G401 (cell line): ENCODE results near the gene JOSD2. TPM values are rescaled to one million over a fixed set of nuclear protein-coding genes. Genes with fewer than 3 reads are reported as not detected.

Source experiments
- DNase-seq: peaks from one replicate; pipeline ENCODE4 v3.0.0-alpha.2; 2015; ENCODE audit warnings: low spot score
- in situ Hi-C: cut with HindIII; loops from 2 replicates; pipeline ENCODE4 v1.10.0; 2016; ENCODE audit warnings: low sequenced_read_pairs, mixed read lengths
- total RNA-seq: library from RNA; depleted of rRNA; stranded (reverse); fragments of >200 nt; shearing (Covaris generic); gene quantifications from 2 replicates; pipeline ENCODE4 v1.2.3, GENCODE V29; 2014

Gene JOSD2
- total RNA-seq, 1 experiment from 2014 or later = 13.6 TPM

- no peak for DNase-seq
- in situ Hi-C loops = no loop called here
These were observed 10.8 kb downstream of the JOSD2 start for GRCh38 chr19:50500060-50500752.

GRCh38 chr19:50498219-50499056, 12.6 kb downstream of the JOSD2 start:
- in situ Hi-C loops = no loop called here
- no peak for DNase-seq

- no peak for DNase-seq
- in situ Hi-C loops = no loop called here
These were observed 14.0 kb downstream of the JOSD2 start for GRCh38 chr19:50497022-50497405.

GRCh38 chr19:50496189-50497021, 14.6 kb downstream of the JOSD2 start:
- DNase-seq = peak; percentile 34
- in situ Hi-C loops = no loop called here

- in situ Hi-C loops = no loop called here
- no peak for DNase-seq
These were observed 15.9 kb downstream of the JOSD2 start for GRCh38 chr19:50495020-50495531.

GRCh38 chr19:50494186-50495019, 16.6 kb downstream of the JOSD2 start:
- DNase-seq = no peak
- in situ Hi-C loops = no loop called here

GRCh38 chr19:50493171-50493570, 17.8 kb downstream of the JOSD2 start:
- in situ Hi-C loops = no loop called here
- no peak for DNase-seq

GRCh38 chr19:50492303-50493052, 18.5 kb downstream of the JOSD2 start:
- DNase-seq = no peak
- in situ Hi-C loops = no loop called here

GRCh38 chr19:50490991-50491472, 20.0 kb downstream of the JOSD2 start:
- no peak for DNase-seq

GRCh38 chr19:50490411-50490811, 20.6 kb downstream of the JOSD2 start:
- no peak for DNase-seq
- in situ Hi-C loops = no loop called here

More at GRCh38 chr19:50490991-50491472, 20.0 kb downstream of the JOSD2 start:
- in situ Hi-C loops = no loop called here

- DNase-seq = no peak
- in situ Hi-C loops = no loop called here
These were observed 21.5 kb downstream of the JOSD2 start for GRCh38 chr19:50489461-50490011.

GRCh38 chr19:50488389-50489194, 22.4 kb downstream of the JOSD2 start:
- no peak for DNase-seq
- in situ Hi-C loops = no loop called here

- in situ Hi-C loops = no loop called here
These were observed 24.0 kb downstream of the JOSD2 start for GRCh38 chr19:50486823-50487515.

GRCh38 chr19:50485284-50485955, 25.6 kb downstream of the JOSD2 start:
- in situ Hi-C loops = no loop called here
- no peak for DNase-seq

More at GRCh38 chr19:50486823-50487515, 24.0 kb downstream of the JOSD2 start:
- peak; percentile 33 for DNase-seq

GRCh38 chr19:50482916-50483315, 28.1 kb downstream of the JOSD2 start:
- no peak for DNase-seq
- in situ Hi-C loops = no loop called here
